Ovary (tissue), 9 donors: ENCODE measurements around the gene AQP9. TPM values are rescaled to one million over a fixed set of nuclear protein-coding genes. Genes with fewer than 3 reads are reported as not detected.

Source experiments
- DNase-seq, 5 donors: peaks; one replicate each; pipeline ENCODE4 v3.0.0-alpha.2; 2019 to 2020
- H3K27ac ChIP-seq, 2 donors: fragments of 200-600 bp; one replicate each; pipeline versions ENCODE4 v1.5.1 to v1.8.0; 2019 to 2022
- H3K27me3 ChIP-seq: fragments of 200-600 bp; one replicate; pipeline ENCODE4 v1.8.0; 2022
- H3K36me3 ChIP-seq: fragments of 200-600 bp; sonication (generic); one replicate; pipeline ENCODE4 v1.5.1; 2019
- H3K4me1 ChIP-seq: one replicate; pipeline ENCODE4 v1.8.1; 2013; ENCODE audit warnings: mild to moderate bottlenecking, moderate library complexity; ENCODE audit not compliant: insufficient read depth
- H3K4me3 ChIP-seq: fragments of 200-600 bp; sonication (generic); one replicate; pipeline ENCODE4 v1.5.1; 2017
- H3K9me3 ChIP-seq, 2 donors: fragments of 200-600 bp in 1 of 2; sonication (generic) in 1 of 2; one replicate each; pipeline versions ENCODE4 v1.5.1 to v1.8.1; 2013 to 2019; ENCODE audit warnings: mild to moderate bottlenecking in 1 of 2, moderate library complexity in 1 of 2
- EP300 ChIP-seq: sonication (generic); formaldehyde crosslinking; IDR thresholded peaks from one replicate; pipeline ENCODE4 v1.6.1; 2017; ENCODE audit warnings: antibody characterized with exemption
- POLR2A ChIP-seq: fragments of 450-650 bp; IDR thresholded peaks from one replicate; pipeline ENCODE4 v1.6.1; 2017; ENCODE audit warnings: antibody characterized with exemption, mild to moderate bottlenecking, moderate library complexity
- WGBS, 3 donors: extraction: QIAGEN DNeasy Blood & Tissue Kit in 1 of 3; methylation state at CpG; one replicate each; pipeline versions ENCODE4 v1.1.5 to v1.1.7; 2013 to 2017; 5-methylcytosine and 5-hydroxymethylcytosine counted together
- intact Hi-C, 4 donors: fragments of 100-400 bp; cut with DNase I; formaldehyde crosslinking; loops; one replicate each; pipeline versions ENCODE4 v1.11.0 to v1.15.1; 2022 to 2023
- polyA plus RNA-seq, 2 donors: library from polyadenylated mRNA; stranded (reverse); fragments of 200-250 nt in 1 of 2; fragments of 350-450 nt in 1 of 2; fragmentation: Illumina TruSeq in 1 of 2; extraction: RNeasy Lipid Tissue Mini Kit (QIAGEN cat#74804) in 1 of 2; gene quantifications; one replicate each; pipeline ENCODE4 v1.2.3, GENCODE V29; 2013 to 2014
- total RNA-seq, 7 donors: library from RNA; depleted of rRNA in 2 of 7; stranded (reverse); fragments of >200 nt in 2 of 7; fragmentation: NEBNext Ultra II Directional in 3 of 7; extraction: Animal tissue kit (Norgen Biotek cat#: 25700) in 3 of 7; gene quantifications; one replicate each; pipeline versions ENCODE4 v1.1.0 to v1.2.4, GENCODE V29; 2016 to 2023
- TF ChIP-seq, protein P1 (sequence below), 3 donors: fragments of 450-650 bp in 2 of 3; fragments of 200-600 bp in 1 of 3; IDR thresholded peaks; one replicate each; pipeline versions ENCODE4 v1.5.1 to v1.8.0; 2016 to 2022; ENCODE audit warnings: antibody characterized with exemption in 3 of 3, mild to moderate bottlenecking in 1 of 3
- donor health status: DM: no; HTN: no; CAD: no; lungs with moderate emphysema.
- donor health status: DM: no; HTN: no; CAD: no.
- donor health status: Bipolar disorder and iron deficiency.
- donor health status: DM: yes; HTN: yes; CAD: no.
- donor health status: DM: no; HTN: no; CAD: no.
- donor health status: DM: yes; HTN: yes; CAD: no.

The AQP9 gene
- total and polyA plus RNA-seq, 9 donors, result 0.23 to 29.9 (median 1.4) TPM

DNA sequence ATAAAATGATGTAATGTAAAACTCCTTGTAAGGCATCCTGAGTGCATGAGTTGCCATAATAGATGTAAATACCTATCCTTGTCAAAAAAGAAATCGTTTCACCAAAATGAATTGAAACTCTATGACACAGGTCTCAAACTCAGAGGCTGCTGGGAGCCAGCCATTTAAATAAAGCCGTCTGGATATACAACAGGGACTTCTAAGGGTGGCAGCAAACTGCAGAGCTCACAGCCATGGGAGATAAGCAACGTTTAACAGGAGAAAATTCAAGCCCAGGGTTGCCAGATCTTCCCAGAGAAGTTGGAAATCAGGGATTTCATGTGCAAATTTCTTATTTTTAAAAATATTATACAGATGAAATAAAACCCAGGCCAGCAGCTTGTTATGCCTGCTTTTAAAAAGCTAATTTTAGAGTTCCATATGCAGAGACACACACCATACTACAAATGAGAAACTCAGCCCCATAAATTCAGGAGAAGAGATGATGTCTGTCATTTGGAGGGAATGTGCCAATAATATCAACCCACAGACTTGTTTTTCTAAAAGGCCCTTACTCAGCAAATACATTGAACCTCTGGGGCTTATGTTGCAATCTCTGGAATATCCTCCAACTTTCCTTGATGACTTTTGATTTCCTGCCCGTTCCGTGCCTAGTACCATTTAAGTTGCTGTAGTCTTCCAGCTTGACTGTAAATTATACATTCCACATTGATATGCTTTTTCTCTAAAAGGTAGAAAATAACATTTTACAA, 75.6 kb downstream of the AQP9 start:
- Histone ChIP-seq H3K27ac (no peak overlapping the region), H3K4me3 (no peak overlapping the region), H3K36me3 (no peaks in the 10 kb centered on the region), H3K27me3 (no peaks in the 10 kb centered on the region), H3K9me3 (no peaks in the 10 kb centered on the region), H3K4me1 (peaks cover 2% of the 10 kb centered on the region)
- WGBS, 3 donors, result 61 to 75% (median 71%) methylated on average over 5 of the region's 5 CpGs
- TF ChIP-seq POLR2A (no peak), EP300 (no peak)
- TF ChIP-seq, protein P1, sequence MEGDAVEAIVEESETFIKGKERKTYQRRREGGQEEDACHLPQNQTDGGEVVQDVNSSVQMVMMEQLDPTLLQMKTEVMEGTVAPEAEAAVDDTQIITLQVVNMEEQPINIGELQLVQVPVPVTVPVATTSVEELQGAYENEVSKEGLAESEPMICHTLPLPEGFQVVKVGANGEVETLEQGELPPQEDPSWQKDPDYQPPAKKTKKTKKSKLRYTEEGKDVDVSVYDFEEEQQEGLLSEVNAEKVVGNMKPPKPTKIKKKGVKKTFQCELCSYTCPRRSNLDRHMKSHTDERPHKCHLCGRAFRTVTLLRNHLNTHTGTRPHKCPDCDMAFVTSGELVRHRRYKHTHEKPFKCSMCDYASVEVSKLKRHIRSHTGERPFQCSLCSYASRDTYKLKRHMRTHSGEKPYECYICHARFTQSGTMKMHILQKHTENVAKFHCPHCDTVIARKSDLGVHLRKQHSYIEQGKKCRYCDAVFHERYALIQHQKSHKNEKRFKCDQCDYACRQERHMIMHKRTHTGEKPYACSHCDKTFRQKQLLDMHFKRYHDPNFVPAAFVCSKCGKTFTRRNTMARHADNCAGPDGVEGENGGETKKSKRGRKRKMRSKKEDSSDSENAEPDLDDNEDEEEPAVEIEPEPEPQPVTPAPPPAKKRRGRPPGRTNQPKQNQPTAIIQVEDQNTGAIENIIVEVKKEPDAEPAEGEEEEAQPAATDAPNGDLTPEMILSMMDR (IDR thresholded peaks at IDR 0.05), result no peak
- intact Hi-C loops, result no loop called here
- no peak for DNase-seq

GRCh38 chr15:58214591-58215340, 76.6 kb downstream of the AQP9 start:
- no peaks in the 10 kb centered on the region for H3K36me3 ChIP-seq
- 80 to 83% (median 83%) methylated on average over 11 of the region's 11 CpGs for WGBS, 3 donors
- H3K4me1 ChIP-seq, result peaks cover 2% of the 10 kb centered on the region
- no peaks in the 10 kb centered on the region for H3K27me3 ChIP-seq
- no peak overlapping the region for H3K4me3 ChIP-seq
- no peaks in the 10 kb centered on the region for H3K9me3 ChIP-seq
- TF ChIP-seq POLR2A (no peak), EP300 (no peak)
- TF ChIP-seq, protein P1 (IDR thresholded peaks at IDR 0.05), result no peak
- intact Hi-C loops, result no loop called here
- DNase-seq, result no peak
- no peak overlapping the region for H3K27ac ChIP-seq

DNA sequence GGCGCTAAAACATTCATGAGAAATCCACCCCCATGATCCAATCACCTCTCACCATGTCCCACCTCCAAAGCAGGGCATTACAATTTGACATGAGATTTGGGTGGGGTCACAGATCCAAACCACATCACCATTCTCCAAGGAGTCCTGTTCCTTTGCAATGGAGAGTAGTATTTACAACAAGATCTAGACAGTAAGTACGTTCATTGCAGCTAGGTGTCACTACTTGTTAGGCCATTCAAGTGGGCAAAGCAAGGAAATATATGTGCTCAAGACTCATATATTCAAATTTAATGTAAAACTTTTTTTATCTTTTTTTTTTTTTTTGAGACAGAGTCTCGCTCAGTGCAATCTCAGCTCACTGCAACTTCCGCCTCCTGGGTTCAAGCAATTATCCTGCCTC, 79.3 kb downstream of the AQP9 start:
- no peak overlapping the region for H3K27ac ChIP-seq
- no peak overlapping the region for H3K4me3 ChIP-seq
- WGBS, 3 donors, result 89 to 93% (median 93%) methylated on average over 4 of the region's 4 CpGs
- no peaks in the 10 kb centered on the region for H3K27me3 ChIP-seq
- H3K9me3 ChIP-seq, result no peaks in the 10 kb centered on the region
- DNase-seq, result no peak
- no peaks in the 10 kb centered on the region for H3K36me3 ChIP-seq
- TF ChIP-seq POLR2A, result no peak
- TF ChIP-seq, protein P1 (IDR thresholded peaks at IDR 0.05), result no peak
- intact Hi-C loops, result no loop called here
- H3K4me1 ChIP-seq, result peaks cover 2% of the 10 kb centered on the region

GRCh38 chr15:58221591-58222241, 83.5 kb downstream of the AQP9 start:
- Histone ChIP-seq H3K27me3 (no peaks in the 10 kb centered on the region), H3K9me3 (no peaks in the 10 kb centered on the region), H3K36me3 (no peaks in the 10 kb centered on the region), H3K4me3 (no peak overlapping the region), H3K27ac (no peak overlapping the region), H3K4me1 (peaks cover 3% of the 10 kb centered on the region)
- intact Hi-C loops, result no loop called here
- 48 to 62% (median 50%) methylated on average over 3 of the region's 3 CpGs for WGBS, 3 donors
- TF ChIP-seq EP300 (no peak), POLR2A (no peak)
- TF ChIP-seq, protein P1 (IDR thresholded peaks at IDR 0.05), result no peak
- DNase-seq, result no peak
